Measurements from ENCODE around the gene MLLT3.

The MLLT3 gene

DNA sequence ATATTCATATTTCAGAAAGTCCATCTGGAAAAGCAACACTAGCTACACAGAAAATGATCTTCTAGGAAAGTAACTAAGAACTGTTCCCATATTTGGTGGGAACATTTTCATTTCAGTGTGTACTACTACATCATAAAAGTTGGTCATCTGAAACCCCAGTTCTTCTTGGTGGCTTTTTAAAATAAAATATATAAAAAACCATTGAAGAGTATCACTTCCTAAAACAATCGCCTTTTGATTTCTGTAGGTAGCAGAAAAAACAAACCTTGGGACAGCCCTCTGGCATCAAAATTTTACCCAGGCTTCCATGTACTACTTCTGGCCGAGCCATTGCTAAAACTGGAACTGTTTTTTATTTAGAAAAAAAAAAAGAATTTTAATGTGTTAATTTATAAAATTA, 158.5 kb downstream of the MLLT3 start:
- Histone ChIP-seq H3K4me3 (ENCODE audit: low read length) (no peak overlapping the region), H3K9me3 (ENCODE audit: insufficient read depth, low read depth, low read length) (no peaks in the 10 kb centered on the region), H3K9ac (ENCODE audit: low read depth, low read length) (no peak overlapping the region), H3K36me3 (ENCODE audit: insufficient read depth, low read depth, low read length) (no peaks in the 10 kb centered on the region), H3K27ac (ENCODE audit: low read length) (no peak overlapping the region), H3K27me3 (ENCODE audit: insufficient read depth, low read length) (no peaks in the 10 kb centered on the region), H3K4me1 (ENCODE audit: insufficient read depth, low read length) (no peaks in the 10 kb centered on the region)

DNA sequence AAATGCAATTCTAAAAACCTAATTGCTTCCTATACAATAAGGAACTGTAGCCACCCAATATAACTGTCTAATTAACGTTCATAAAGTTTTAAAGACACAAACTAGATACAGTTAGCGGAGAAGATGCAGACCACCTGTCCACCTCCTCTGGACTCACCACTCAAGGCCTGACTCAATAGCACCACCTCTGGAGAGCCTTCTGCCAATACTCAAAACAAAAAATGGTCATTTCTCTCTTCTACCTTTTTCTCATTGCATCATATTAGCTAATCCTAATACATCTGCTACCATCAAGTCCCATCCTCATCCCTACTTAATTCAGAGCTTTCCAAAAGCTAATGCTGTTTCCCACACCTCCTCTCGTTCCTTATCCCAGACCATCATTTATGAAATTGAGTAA, 159.9 kb downstream of the MLLT3 start:
- Histone ChIP-seq H3K27me3 (ENCODE audit: insufficient read depth, low read length) (no peaks in the 10 kb centered on the region), H3K36me3 (ENCODE audit: insufficient read depth, low read depth, low read length) (no peaks in the 10 kb centered on the region), H3K4me1 (ENCODE audit: insufficient read depth, low read length) (no peaks in the 10 kb centered on the region), H3K9ac (ENCODE audit: low read depth, low read length) (no peak overlapping the region), H3K9me3 (ENCODE audit: insufficient read depth, low read depth, low read length) (no peaks in the 10 kb centered on the region), H3K27ac (ENCODE audit: low read length) (no peak overlapping the region), H3K4me3 (ENCODE audit: low read length) (no peak overlapping the region)

DNA sequence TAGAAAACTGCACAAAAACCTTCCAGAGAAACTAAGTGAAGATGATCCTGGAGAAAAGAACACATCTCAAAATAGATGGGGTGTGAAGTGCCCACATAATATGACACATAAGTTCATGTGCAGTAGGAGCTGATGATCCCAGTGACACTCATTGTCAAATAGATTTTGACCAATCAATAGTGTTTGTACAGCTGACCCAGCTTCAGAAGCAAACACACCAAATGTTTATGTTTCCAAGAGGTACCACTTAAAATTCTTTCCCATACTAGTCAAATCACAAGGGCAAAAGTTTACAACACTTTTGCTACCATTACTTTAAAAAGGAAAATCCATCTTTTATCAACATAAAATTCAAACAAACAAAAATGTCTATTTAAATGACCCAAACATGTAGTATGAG, 175.0 kb downstream of the MLLT3 start:
- H3K4me3 ChIP-seq (ENCODE audit: low read length), result no peak overlapping the region
- no peaks in the 10 kb centered on the region for H3K36me3 ChIP-seq (ENCODE audit: insufficient read depth, low read depth, low read length)
- no peak overlapping the region for H3K9ac ChIP-seq (ENCODE audit: low read depth, low read length)
- H3K27me3 ChIP-seq (ENCODE audit: insufficient read depth, low read length), result no peaks in the 10 kb centered on the region
- H3K9me3 ChIP-seq (ENCODE audit: insufficient read depth, low read depth, low read length), result no peaks in the 10 kb centered on the region
- no peak overlapping the region for H3K27ac ChIP-seq (ENCODE audit: low read length)
- no peaks in the 10 kb centered on the region for H3K4me1 ChIP-seq (ENCODE audit: insufficient read depth, low read length)

DNA sequence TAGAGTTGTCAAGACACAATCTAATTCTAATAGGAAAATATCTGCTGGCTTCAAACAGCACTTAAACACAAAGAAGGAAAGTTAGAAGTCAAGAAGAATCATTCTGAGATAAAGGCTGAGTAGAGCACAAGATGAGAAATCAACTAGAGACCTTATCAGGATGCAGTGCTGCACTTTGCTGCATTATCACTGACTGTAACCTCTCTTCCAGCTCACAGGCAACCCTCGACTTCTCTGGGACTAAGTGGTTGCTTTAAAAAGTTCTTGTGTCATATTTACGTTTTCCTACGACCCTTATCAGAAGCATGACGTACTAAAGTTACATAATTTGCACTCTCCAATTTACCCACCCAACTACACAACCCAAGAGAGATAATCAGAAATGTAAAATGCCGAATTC, 176.1 kb downstream of the MLLT3 start:
- H3K9me3 ChIP-seq (ENCODE audit: insufficient read depth, low read depth, low read length), result no peaks in the 10 kb centered on the region
- no peak overlapping the region for H3K4me3 ChIP-seq (ENCODE audit: low read length)
- no peak overlapping the region for H3K9ac ChIP-seq (ENCODE audit: low read depth, low read length)
- H3K27ac ChIP-seq (ENCODE audit: low read length), result no peak overlapping the region
- H3K4me1 ChIP-seq (ENCODE audit: insufficient read depth, low read length), result peaks cover 5% of the 10 kb centered on the region; the same call in 1 of the 2 replicates
- no peaks in the 10 kb centered on the region for H3K36me3 ChIP-seq (ENCODE audit: insufficient read depth, low read depth, low read length)
- H3K27me3 ChIP-seq (ENCODE audit: insufficient read depth, low read length), result no peaks in the 10 kb centered on the region

DNA sequence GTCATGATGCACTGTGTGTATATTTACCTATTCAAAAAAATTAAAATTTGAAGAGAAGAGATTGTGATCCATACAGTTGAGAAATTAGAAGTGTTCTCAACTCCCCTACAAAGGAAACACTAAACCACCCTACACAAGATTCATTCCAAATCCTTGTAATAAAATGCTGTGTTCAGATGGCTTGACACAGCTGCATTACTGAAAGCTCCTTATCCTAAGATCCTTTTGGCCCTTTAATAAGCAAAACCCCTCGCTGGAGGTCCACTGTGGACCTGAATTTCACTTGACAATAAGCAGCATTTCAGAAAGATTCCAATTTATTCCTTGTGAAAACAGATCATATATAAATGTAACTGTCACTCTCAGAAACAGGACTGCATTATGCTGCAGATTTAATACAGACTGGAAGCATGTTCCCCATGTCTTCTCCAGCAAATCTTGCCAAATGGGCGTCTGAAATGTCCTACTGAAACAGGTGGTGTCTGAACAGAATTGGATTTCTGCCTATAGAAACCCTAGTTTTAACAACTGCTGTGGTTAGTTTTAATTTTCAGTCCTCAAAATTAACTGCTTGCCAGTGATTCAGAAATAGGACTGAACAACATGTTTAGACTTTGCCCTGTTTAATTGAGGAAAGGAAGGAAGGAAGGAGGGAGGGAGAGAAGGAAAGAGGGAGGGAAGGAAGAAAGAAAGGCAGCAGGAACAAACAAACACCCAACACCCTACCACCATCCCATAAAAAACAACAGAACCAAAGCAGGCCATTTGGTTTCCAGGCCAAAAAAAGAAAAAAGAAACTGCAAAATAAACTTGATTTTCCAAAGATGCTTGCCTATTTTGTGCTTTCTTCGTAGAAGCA, 179.6 kb downstream of the MLLT3 start:
- Histone ChIP-seq H3K4me3 (ENCODE audit: low read length) (no peak overlapping the region), H3K36me3 (ENCODE audit: insufficient read depth, low read depth, low read length) (no peaks in the 10 kb centered on the region), H3K27me3 (ENCODE audit: insufficient read depth, low read length) (no peaks in the 10 kb centered on the region), H3K4me1 (ENCODE audit: insufficient read depth, low read length) (peaks cover 5% of the 10 kb centered on the region; the same call in 1 of the 2 replicates), H3K27ac (ENCODE audit: low read length) (no peak overlapping the region), H3K9ac (ENCODE audit: low read depth, low read length) (no peak overlapping the region), H3K9me3 (ENCODE audit: insufficient read depth, low read depth, low read length) (no peaks in the 10 kb centered on the region)

DNA sequence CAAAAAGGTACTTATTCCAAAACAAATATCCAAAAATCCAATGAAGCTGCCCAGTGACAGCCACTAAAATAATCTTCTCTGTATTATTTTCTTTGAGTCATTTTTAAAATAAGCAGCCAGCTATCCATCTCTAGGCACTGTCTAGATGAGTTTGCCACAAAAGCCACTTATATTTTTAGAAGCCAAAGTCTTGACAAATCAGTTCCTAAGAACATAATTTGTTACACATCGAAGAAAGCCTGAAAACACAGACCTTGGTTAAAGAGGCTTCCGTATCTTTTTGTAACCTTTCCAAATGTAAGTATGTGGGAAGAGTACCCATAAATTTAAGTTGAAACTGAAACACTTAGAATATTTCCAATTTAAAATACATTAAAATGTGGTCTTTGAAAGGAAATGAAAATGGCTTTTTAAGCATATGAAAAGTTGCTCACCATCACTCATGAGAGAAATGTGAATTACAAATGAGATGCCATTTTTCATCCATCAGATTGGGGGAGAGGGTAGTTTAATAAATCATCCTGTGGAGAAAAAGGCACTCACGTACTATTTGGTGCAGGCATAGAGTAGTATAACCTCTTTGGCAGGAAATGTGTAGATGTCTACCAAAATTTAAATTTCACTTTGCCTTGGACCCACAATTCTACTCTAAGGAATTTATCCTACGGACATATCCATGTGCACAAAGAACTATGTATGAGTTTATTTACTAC, 180.4 kb downstream of the MLLT3 start:
- H3K27ac ChIP-seq (ENCODE audit: low read length), result no peak overlapping the region
- H3K36me3 ChIP-seq (ENCODE audit: insufficient read depth, low read depth, low read length), result no peaks in the 10 kb centered on the region
- H3K4me3 ChIP-seq (ENCODE audit: low read length), result no peak overlapping the region
- H3K4me1 ChIP-seq (ENCODE audit: insufficient read depth, low read length), result peaks cover 5% of the 10 kb centered on the region; the same call in 1 of the 2 replicates
- no peaks in the 10 kb centered on the region for H3K9me3 ChIP-seq (ENCODE audit: insufficient read depth, low read depth, low read length)
- no peaks in the 10 kb centered on the region for H3K27me3 ChIP-seq (ENCODE audit: insufficient read depth, low read length)
- H3K9ac ChIP-seq (ENCODE audit: low read depth, low read length), result no peak overlapping the region

DNA sequence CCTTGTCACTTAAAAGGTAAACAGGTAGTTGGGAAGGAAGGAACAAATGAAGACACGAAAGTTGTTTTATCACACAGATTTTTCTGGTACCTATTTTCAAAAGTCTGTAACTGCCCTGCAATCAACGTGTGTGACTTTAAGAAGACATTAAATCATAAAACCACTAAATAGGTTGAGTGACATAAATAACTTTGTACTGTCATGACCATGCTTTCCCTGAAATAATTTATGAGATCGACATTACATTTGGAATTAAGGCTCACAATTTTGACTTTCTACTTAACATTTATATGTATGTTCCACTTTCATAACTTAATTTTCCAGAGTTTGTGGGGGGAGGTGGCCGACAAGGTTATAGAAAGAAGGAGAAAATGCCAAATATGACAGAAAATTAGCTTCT, 181.1 kb downstream of the MLLT3 start:
- Histone ChIP-seq H3K27me3 (ENCODE audit: insufficient read depth, low read length) (no peaks in the 10 kb centered on the region), H3K9me3 (ENCODE audit: insufficient read depth, low read depth, low read length) (no peaks in the 10 kb centered on the region), H3K27ac (ENCODE audit: low read length) (no peak overlapping the region), H3K4me3 (ENCODE audit: low read length) (no peak overlapping the region), H3K36me3 (ENCODE audit: insufficient read depth, low read depth, low read length) (no peaks in the 10 kb centered on the region), H3K9ac (ENCODE audit: low read depth, low read length) (no peak overlapping the region), H3K4me1 (ENCODE audit: insufficient read depth, low read length) (peaks cover 5% of the 10 kb centered on the region; the same call in 1 of the 2 replicates)

DNA sequence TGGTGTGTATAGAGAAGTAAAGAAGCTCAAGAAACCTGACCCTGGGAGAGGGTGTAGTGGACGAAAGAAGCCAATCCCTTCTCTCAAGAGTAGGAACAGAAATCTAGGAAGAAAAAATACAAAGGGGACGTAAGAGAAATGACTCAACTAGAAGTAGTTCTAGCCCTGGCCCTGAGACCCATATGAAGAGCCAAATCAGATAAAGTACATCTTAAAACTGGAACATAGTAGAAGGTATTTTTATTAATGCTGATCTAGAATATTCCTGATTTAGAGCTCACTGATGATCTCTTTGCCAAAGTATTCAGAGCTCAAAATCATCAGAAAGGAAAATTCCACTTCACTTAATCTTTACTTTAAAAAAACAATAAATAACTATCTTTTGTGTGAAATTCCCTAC, 184.8 kb downstream of the MLLT3 start:
- no peak overlapping the region for H3K27ac ChIP-seq (ENCODE audit: low read length)
- no peaks in the 10 kb centered on the region for H3K27me3 ChIP-seq (ENCODE audit: insufficient read depth, low read length)
- peaks cover 5% of the 10 kb centered on the region; the same call in 1 of the 2 replicates for H3K4me1 ChIP-seq (ENCODE audit: insufficient read depth, low read length)
- no peaks in the 10 kb centered on the region for H3K9me3 ChIP-seq (ENCODE audit: insufficient read depth, low read depth, low read length)
- H3K9ac ChIP-seq (ENCODE audit: low read depth, low read length), result no peak overlapping the region
- no peaks in the 10 kb centered on the region for H3K36me3 ChIP-seq (ENCODE audit: insufficient read depth, low read depth, low read length)
- no peak overlapping the region for H3K4me3 ChIP-seq (ENCODE audit: low read length)

DNA sequence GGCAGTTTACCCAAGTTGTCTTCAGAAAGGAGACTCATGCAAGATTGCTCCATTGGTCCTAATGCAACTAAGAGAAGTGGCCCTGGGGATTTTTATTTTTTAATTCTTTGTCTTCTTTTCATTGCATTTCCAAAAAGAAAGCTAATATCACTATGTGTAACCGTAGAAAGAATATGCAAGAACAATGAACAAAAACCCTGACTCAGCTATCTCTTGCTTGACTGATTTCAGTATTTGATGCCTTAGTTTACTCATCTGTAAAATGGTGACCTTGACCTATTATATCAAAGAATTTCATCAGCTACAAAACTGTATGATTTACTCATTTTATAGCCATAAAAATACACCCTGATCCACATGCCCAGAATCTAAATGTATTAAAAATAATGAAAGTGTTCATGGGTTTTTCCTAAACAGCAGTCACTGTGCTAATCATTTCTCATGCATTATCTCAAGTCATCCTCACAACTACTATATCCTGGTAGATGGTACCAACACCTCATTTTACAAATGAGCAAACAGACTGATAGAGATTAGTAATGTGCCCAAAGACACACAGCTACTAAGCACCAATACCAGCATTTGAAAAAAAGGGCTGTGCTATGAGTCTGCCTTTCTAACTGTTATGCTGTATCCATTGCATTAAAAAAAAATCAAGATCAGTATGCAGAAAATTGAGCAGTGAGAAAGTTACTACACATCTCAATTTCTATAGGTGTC, 185.7 kb downstream of the MLLT3 start:
- H3K4me1 ChIP-seq (ENCODE audit: insufficient read depth, low read length), result peaks cover under 1% of the 10 kb centered on the region; the same call in 1 of the 2 replicates

DNA sequence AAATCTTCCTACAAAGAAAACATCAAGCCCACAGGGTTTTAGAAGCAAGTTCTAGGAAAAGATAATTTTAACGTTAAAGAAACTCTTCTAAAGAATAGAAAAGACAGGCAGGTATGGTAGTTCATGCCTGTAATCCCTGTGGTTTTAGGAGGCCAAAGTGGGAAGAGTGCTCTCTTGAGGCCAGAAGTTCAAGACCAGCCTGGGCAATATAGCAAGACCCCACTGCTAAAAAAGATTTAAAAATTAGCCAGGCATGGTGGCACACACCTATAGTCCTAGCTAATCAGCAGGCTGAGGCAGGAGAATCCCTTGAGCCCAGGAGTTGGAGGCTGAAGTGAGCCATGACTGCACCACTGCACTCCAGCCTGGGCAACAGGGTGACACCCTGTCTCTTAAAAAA, 193.3 kb downstream of the MLLT3 start:
- Histone ChIP-seq H3K9me3 (ENCODE audit: insufficient read depth, low read depth, low read length) (no peaks in the 10 kb centered on the region), H3K4me1 (ENCODE audit: insufficient read depth, low read length) (no peaks in the 10 kb centered on the region), H3K27ac (ENCODE audit: low read length) (no peak overlapping the region), H3K36me3 (ENCODE audit: insufficient read depth, low read depth, low read length) (no peaks in the 10 kb centered on the region), H3K9ac (ENCODE audit: low read depth, low read length) (no peak overlapping the region), H3K4me3 (ENCODE audit: low read length) (no peak overlapping the region), H3K27me3 (ENCODE audit: insufficient read depth, low read length) (no peaks in the 10 kb centered on the region)

More for the DNA sequence above, 185.7 kb downstream of the MLLT3 start:
- no peak overlapping the region for H3K9ac ChIP-seq (ENCODE audit: low read depth, low read length)
- no peaks in the 10 kb centered on the region for H3K9me3 ChIP-seq (ENCODE audit: insufficient read depth, low read depth, low read length)
- H3K27me3 ChIP-seq (ENCODE audit: insufficient read depth, low read length), result no peaks in the 10 kb centered on the region
- no peak overlapping the region for H3K4me3 ChIP-seq (ENCODE audit: low read length)
- no peaks in the 10 kb centered on the region for H3K36me3 ChIP-seq (ENCODE audit: insufficient read depth, low read depth, low read length)
- no peak overlapping the region for H3K27ac ChIP-seq (ENCODE audit: low read length)

DNA sequence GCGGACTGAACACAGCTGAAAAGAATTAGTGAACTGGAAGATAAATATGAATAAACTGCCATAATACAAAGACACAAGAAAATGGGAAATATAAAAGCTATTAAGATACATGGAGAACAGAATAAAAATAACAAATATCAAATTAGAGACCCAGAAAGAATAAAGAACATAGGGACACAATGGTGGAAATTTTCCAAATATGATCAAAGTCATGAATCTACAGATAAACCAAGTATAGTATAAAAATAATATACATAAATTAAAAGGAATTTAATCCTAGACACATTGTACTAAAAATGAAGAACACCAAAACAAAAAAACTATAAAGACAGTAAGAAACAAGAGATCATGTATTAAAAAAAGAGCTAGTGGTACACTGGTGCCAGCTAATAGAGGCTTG, 194.9 kb downstream of the MLLT3 start:
- Histone ChIP-seq H3K36me3 (ENCODE audit: insufficient read depth, low read depth, low read length) (no peaks in the 10 kb centered on the region), H3K27me3 (ENCODE audit: insufficient read depth, low read length) (no peaks in the 10 kb centered on the region), H3K9me3 (ENCODE audit: insufficient read depth, low read depth, low read length) (no peaks in the 10 kb centered on the region), H3K9ac (ENCODE audit: low read depth, low read length) (no peak overlapping the region), H3K27ac (ENCODE audit: low read length) (no peak overlapping the region), H3K4me1 (ENCODE audit: insufficient read depth, low read length) (no peaks in the 10 kb centered on the region), H3K4me3 (ENCODE audit: low read length) (no peak overlapping the region)
